Measurements from ENCODE around the gene ANO10.

DNA sequence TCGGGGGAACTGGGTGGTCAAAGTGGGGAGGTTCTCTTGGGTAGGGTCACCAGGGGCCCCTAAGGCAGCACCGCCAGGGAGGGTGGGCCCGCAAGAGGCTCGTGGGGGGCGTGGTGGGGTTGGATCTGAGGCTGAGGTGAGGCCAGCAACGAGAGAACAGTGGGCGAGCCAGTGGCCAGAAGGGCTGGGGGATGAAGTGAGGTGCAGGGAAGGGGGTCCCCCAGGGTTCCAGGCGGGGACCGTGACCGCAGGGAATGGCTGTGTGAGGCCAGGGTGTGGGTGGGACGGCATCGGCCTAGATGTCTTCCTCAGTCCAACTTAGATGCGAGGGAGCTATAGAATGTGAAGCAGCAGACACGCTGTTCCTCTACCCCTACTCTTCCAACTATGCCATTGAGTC, 257.3 kb downstream of the ANO10 start:
- TF ChIP-seq, protein P1, sequence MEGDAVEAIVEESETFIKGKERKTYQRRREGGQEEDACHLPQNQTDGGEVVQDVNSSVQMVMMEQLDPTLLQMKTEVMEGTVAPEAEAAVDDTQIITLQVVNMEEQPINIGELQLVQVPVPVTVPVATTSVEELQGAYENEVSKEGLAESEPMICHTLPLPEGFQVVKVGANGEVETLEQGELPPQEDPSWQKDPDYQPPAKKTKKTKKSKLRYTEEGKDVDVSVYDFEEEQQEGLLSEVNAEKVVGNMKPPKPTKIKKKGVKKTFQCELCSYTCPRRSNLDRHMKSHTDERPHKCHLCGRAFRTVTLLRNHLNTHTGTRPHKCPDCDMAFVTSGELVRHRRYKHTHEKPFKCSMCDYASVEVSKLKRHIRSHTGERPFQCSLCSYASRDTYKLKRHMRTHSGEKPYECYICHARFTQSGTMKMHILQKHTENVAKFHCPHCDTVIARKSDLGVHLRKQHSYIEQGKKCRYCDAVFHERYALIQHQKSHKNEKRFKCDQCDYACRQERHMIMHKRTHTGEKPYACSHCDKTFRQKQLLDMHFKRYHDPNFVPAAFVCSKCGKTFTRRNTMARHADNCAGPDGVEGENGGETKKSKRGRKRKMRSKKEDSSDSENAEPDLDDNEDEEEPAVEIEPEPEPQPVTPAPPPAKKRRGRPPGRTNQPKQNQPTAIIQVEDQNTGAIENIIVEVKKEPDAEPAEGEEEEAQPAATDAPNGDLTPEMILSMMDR (conservative IDR thresholded peaks at IDR 0.05) = no peak
- no peak for TF ChIP-seq EZH2 (IDR thresholded peaks at IDR 0.05; ENCODE audit: low read depth)

Data from PC-9 (cell line).